GM23248 (cell line): ENCODE results near the gene C2orf68.

Source experiments
- EZH2 ChIP-seq: fragments of 200-600 bp; sonication (generic); IDR thresholded peaks from 2 replicates; pipeline ENCODE4 v1.6.1; 2018; ENCODE audit warnings: antibody characterized with exemption, mild to moderate bottlenecking; ENCODE audit not compliant: insufficient read depth, poor library complexity, severe bottlenecking
- EZH2phosphoT487 ChIP-seq: fragments of 200-600 bp; sonication (generic); IDR thresholded peaks from 2 replicates; pipeline ENCODE4 v1.6.1; 2018; ENCODE audit warnings: antibody characterized with exemption, moderate library complexity, mild to moderate bottlenecking, low read depth; ENCODE audit not compliant: insufficient read depth

- TF ChIP-seq EZH2phosphoT487 (no peak), EZH2 (no peak)
These were observed 20.9 kb downstream of the C2orf68 start for GRCh38 chr2:85590950-85591349.
